Gastrocnemius medialis (tissue), 4 donors: ENCODE results near the gene OGFOD2. TPM values are rescaled to one million over a fixed set of nuclear protein-coding genes. Genes with fewer than 3 reads are reported as not detected.
A peak's percentile ranks its signal among the peaks of the same experiment; 100 is the strongest.
"Not testable (repeated sequence)": the region's sequence is repeated elsewhere in the genome, so short reads cannot be mapped to it uniquely, and the experiment has no call there.

Experiments used
- ATAC-seq, 2 donors: fragments of 150-250 bp; one replicate each; pipeline ENCODE4 v1.9.1; 2016
- DNase-seq, 2 donors: peaks; one replicate each; pipeline ENCODE4 v3.0.0-alpha.2; 2019
- H3K27ac ChIP-seq, 4 donors: fragments of 200-600 bp; sonication (generic); 1 replicate in 1 of 4; 2 replicates in 3 of 4; pipeline ENCODE4 v1.5.1; 2016 to 2018; ENCODE audit warnings: mild to moderate bottlenecking in 2 of 4, moderate library complexity in 1 of 4
- H3K27me3 ChIP-seq, 3 donors: fragments of 200-600 bp; sonication (generic) in 2 of 3; 1 replicate in 1 of 3; 2 replicates in 2 of 3; pipeline versions ENCODE4 v1.5.1 to v1.6.0; 2016 to 2019; ENCODE audit warnings: mild to moderate bottlenecking in 1 of 3, moderate library complexity in 1 of 3
- H3K36me3 ChIP-seq, 2 donors: fragments of 200-600 bp; sonication (generic) in 1 of 2; one replicate each; pipeline ENCODE4 v1.5.1; 2017 to 2018
- H3K4me1 ChIP-seq, 2 donors: fragments of 200-600 bp; sonication (generic) in 1 of 2; one replicate each; pipeline ENCODE4 v1.5.1; 2016 to 2017; ENCODE audit warnings: mild to moderate bottlenecking in 2 of 2
- H3K4me3 ChIP-seq, 4 donors: fragments of 200-600 bp; sonication (generic) in 3 of 4; 1 replicate in 1 of 4; 2 replicates in 3 of 4; pipeline ENCODE4 v1.5.1; 2016 to 2019; ENCODE audit warnings: mild to moderate bottlenecking in 2 of 4
- H3K9me3 ChIP-seq, 3 donors: fragments of 200-600 bp; sonication (generic) in 2 of 3; 1 replicate in 1 of 3; 2 replicates in 2 of 3; pipeline ENCODE4 v1.5.1; 2016 to 2019
- CTCF ChIP-seq, 5 experiments: fragments of 450-650 bp in 3 of 5; fragments of 200-600 bp in 2 of 5; sonication (generic) in 2 of 5; IDR thresholded peaks in 4 of 5; conservative IDR thresholded peaks in 1 of 5; 1 replicate in 4 of 5; 2 replicates in 1 of 5; pipeline ENCODE4 v1.5.1; 2016 to 2019; ENCODE audit warnings: antibody characterized with exemption in 5 of 5, mild to moderate bottlenecking in 3 of 5, moderate library complexity in 3 of 5
- POLR2A ChIP-seq, 2 donors: fragments of 450-650 bp; IDR thresholded peaks; one replicate each; pipeline ENCODE4 v1.6.1; 2017; ENCODE audit warnings: antibody characterized with exemption in 2 of 2, mild to moderate bottlenecking in 2 of 2, moderate library complexity in 2 of 2
- in situ Hi-C, 4 donors: fragments of 200-750 bp; cut with MboI; loops; one replicate each; pipeline versions ENCODE4 v1.15.0 to v1.8.0; 2017; ENCODE audit warnings: low sequenced_read_pairs in 4 of 4
- intact Hi-C: fragments of 100-400 bp; cut with DNase I; formaldehyde crosslinking; loops from one replicate; pipeline ENCODE4 v1.15.1; 2023; ENCODE audit warnings: low total_unique reads
- total RNA-seq, 4 donors: library from RNA; depleted of rRNA; stranded (reverse); fragments of >200 nt; gene quantifications; one replicate each; pipeline versions ENCODE4 v1.1.0 to v1.2.3, GENCODE V29; 2016

Gene OGFOD2
- total RNA-seq, 4 donors from 2014 or later, result 3.2 to 11.7 (median 7.8) TPM

GRCh38 chr12:122939125-122939524 lies 35.9 kb upstream of the OGFOD2 start:
- in situ Hi-C loops, result no loop called here
- DNase-seq (no peak), ATAC-seq (no peak)
- H3K27me3 ChIP-seq, result no peaks in the 10 kb centered on the region
- intact Hi-C loops, result no loop called here
- no peak overlapping the region for H3K4me3 ChIP-seq
- H3K9me3 ChIP-seq, result no peaks in the 10 kb centered on the region
- H3K4me1 ChIP-seq, result peaks cover 3 to 10% of the 10 kb centered on the region in 2 donors
- H3K36me3 ChIP-seq, result no peaks in the 10 kb centered on the region
- no peak overlapping the region for H3K27ac ChIP-seq
- no peak for TF ChIP-seq POLR2A (IDR thresholded peaks at IDR 0.05)
- TF ChIP-seq CTCF (IDR thresholded peaks at IDR 0.05 in 4 of 5, conservative IDR thresholded peaks at IDR 0.05 in 1 of 5), result no peak

GRCh38 chr12:122941351-122941750 lies 33.7 kb upstream of the OGFOD2 start:
- H3K9me3 ChIP-seq, H3K27ac ChIP-seq, H3K27me3 ChIP-seq, ATAC-seq, H3K4me3 ChIP-seq, H3K4me1 ChIP-seq, H3K36me3 ChIP-seq, in situ Hi-C loops, DNase-seq, intact Hi-C loops: not testable (repeated sequence)

GRCh38 chr12:122942637-122943036 lies 32.4 kb upstream of the OGFOD2 start:
- H3K9me3 ChIP-seq, result no peaks in the 10 kb centered on the region
- H3K36me3 ChIP-seq, result no peaks in the 10 kb centered on the region
- H3K4me3 ChIP-seq, result no peak overlapping the region
- no peak for DNase-seq
- no peak for TF ChIP-seq POLR2A (IDR thresholded peaks at IDR 0.05)
- TF ChIP-seq CTCF (IDR thresholded peaks at IDR 0.05 in 4 of 5, conservative IDR thresholded peaks at IDR 0.05 in 1 of 5), result no peak
- peaks cover 12 to 14% of the 10 kb centered on the region in 2 donors for H3K4me1 ChIP-seq
- no peak for ATAC-seq
- intact Hi-C loops (no loop called here), in situ Hi-C loops (no loop called here)
- H3K27ac ChIP-seq, result peak overlapping the region; percentile 24 to 71 (median 63)
- H3K27me3 ChIP-seq, result no peaks in the 10 kb centered on the region

- Histone ChIP-seq H3K4me1 (peaks cover 11 to 12% of the 10 kb centered on the region in 2 donors), H3K9me3 (no peaks in the 10 kb centered on the region), H3K27me3 (no peaks in the 10 kb centered on the region), H3K27ac (peak overlapping the region; percentile 24 to 71 (median 63)), H3K36me3 (no peaks in the 10 kb centered on the region), H3K4me3 (no peak overlapping the region)
- DNase-seq (no peak), ATAC-seq (no peak)
- in situ Hi-C loops (no loop called here), intact Hi-C loops (no loop called here)
- TF ChIP-seq CTCF (IDR thresholded peaks at IDR 0.05 in 4 of 5, conservative IDR thresholded peaks at IDR 0.05 in 1 of 5) (no peak), POLR2A (IDR thresholded peaks at IDR 0.05) (no peak)
These were observed 31.8 kb upstream of the OGFOD2 start for GRCh38 chr12:122943196-122943595.

- H3K36me3 ChIP-seq, result no peaks in the 10 kb centered on the region
- no peaks in the 10 kb centered on the region for H3K9me3 ChIP-seq
- DNase-seq (no peak), ATAC-seq (no peak)
- intact Hi-C loops (no loop called here), in situ Hi-C loops (no loop called here)
- no peak for TF ChIP-seq POLR2A (IDR thresholded peaks at IDR 0.05)
- TF ChIP-seq CTCF (IDR thresholded peaks at IDR 0.05 in 4 of 5, conservative IDR thresholded peaks at IDR 0.05 in 1 of 5), result no peak
- peaks cover 10 to 11% of the 10 kb centered on the region in 2 donors for H3K4me1 ChIP-seq
- H3K4me3 ChIP-seq, result no peak overlapping the region
- H3K27ac ChIP-seq, result peak overlapping the region in 3 of 4 donors; percentile 57 to 71 (median 69)
- no peaks in the 10 kb centered on the region for H3K27me3 ChIP-seq
These were observed 30.1 kb upstream of the OGFOD2 start for GRCh38 chr12:122944605-122945592.
